ENCODE results near the gene TCF20. TPM values are rescaled to one million over a fixed set of nuclear protein-coding genes. Genes with fewer than 3 reads are reported as not detected.

TCF20 gene
- polyA plus RNA-seq, 3 donors = 0.67 to 11.1 (median 0.99) TPM

GRCh38 chr22:42318967-42319366, 48.5 kb upstream of the TCF20 start:
- Mint-ChIP-seq H3K4me1 (peaks cover 13% of the 10 kb centered on the region), H3K27me3 (ENCODE audit: low read depth in 3 of 3) (peaks cover 9 to 20% (median 18%) of the 10 kb centered on the region in 3 donors), H3K4me3 (no peak overlapping the region), H3K9me3 (peaks cover 0 to under 1% (median 0%) of the 10 kb centered on the region in 7 donors), H3K36me3 (no peaks in the 10 kb centered on the region), H3K27ac (no peak overlapping the region)
- no peaks in the 10 kb centered on the region for H3K79me2 ChIP-seq (ENCODE audit: insufficient read depth, low read length)
- H3K9me3 ChIP-seq (replicated peaks in 1 of 2; ENCODE audit: control insufficient read depth in 1 of 2, insufficient read depth in 1 of 2, low read length in 2 of 2) = peaks cover 0 to 3% of the 10 kb centered on the region in 2 donors
- no peak overlapping the region for H3K4me2 ChIP-seq (replicated peaks; ENCODE audit: extremely low read depth, low read length, poor library complexity, severe bottlenecking)
- no peak for DNase-seq
- no peak overlapping the region for H3K4me3 ChIP-seq (replicated peaks in 1 of 3; ENCODE audit: low read depth in 2 of 3, low read length in 3 of 3)
- no peaks in the 10 kb centered on the region for H4K20me1 ChIP-seq (ENCODE audit: insufficient read depth, low read length)
- no peaks in the 10 kb centered on the region for H3K4me1 ChIP-seq (ENCODE audit: control insufficient read depth in 1 of 2, insufficient read depth in 2 of 2, low read length in 2 of 2)
- intact Hi-C loops (cut with micrococcal nuclease) = no loop called here
- 75% methylated on average over 1 of the region's 3 CpGs for WGBS (ENCODE audit: insufficient coverage)
- no peak for TF ChIP-seq CTCF (IDR thresholded peaks at IDR 0.05)
- peaks cover 0 to 13% of the 10 kb centered on the region in 2 donors for H3K27me3 ChIP-seq (ENCODE audit: control insufficient read depth in 2 of 2, insufficient read depth in 2 of 2, low read length in 2 of 2)
- no peak overlapping the region for H2AFZ ChIP-seq (ENCODE audit: insufficient read depth, low read depth, low read length, poor library complexity, severe bottlenecking)
- no peak overlapping the region for H3K27ac ChIP-seq (ENCODE audit: low read depth in 1 of 2, low read length in 2 of 2)
- H3K36me3 ChIP-seq (replicated peaks in 1 of 2; ENCODE audit: control insufficient read depth in 1 of 2, insufficient read depth in 2 of 2, low read length in 2 of 2) = no peaks in the 10 kb centered on the region
- H3K9ac ChIP-seq (ENCODE audit: insufficient read depth, low read length, poor library complexity, severe bottlenecking) = no peak overlapping the region

- no peak overlapping the region for H3K27ac Mint-ChIP-seq
- H3K36me3 Mint-ChIP-seq = no peaks in the 10 kb centered on the region
- no peak for DNase-seq
- no peaks in the 10 kb centered on the region for H3K9me3 Mint-ChIP-seq
- Histone ChIP-seq H3K9me3 (replicated peaks in 1 of 2; ENCODE audit: control insufficient read depth in 1 of 2, insufficient read depth in 1 of 2, low read length in 2 of 2) (no peaks in the 10 kb centered on the region), H3K9ac (ENCODE audit: insufficient read depth, low read length, poor library complexity, severe bottlenecking) (no peak overlapping the region), H3K4me1 (ENCODE audit: control insufficient read depth in 1 of 2, insufficient read depth in 2 of 2, low read length in 2 of 2) (peaks cover 0 to 4% of the 10 kb centered on the region in 2 donors), H3K4me2 (replicated peaks; ENCODE audit: extremely low read depth, low read length, poor library complexity, severe bottlenecking) (no peak overlapping the region), H3K27me3 (ENCODE audit: control insufficient read depth in 2 of 2, insufficient read depth in 2 of 2, low read length in 2 of 2) (peaks cover 0 to 15% of the 10 kb centered on the region in 2 donors), H3K27ac (ENCODE audit: low read depth in 1 of 2, low read length in 2 of 2) (no peak overlapping the region), H3K79me2 (ENCODE audit: insufficient read depth, low read length) (no peaks in the 10 kb centered on the region), H3K4me3 (replicated peaks in 1 of 3; ENCODE audit: low read depth in 2 of 3, low read length in 3 of 3) (no peak overlapping the region), H3K36me3 (replicated peaks in 1 of 2; ENCODE audit: control insufficient read depth in 1 of 2, insufficient read depth in 2 of 2, low read length in 2 of 2) (no peaks in the 10 kb centered on the region), H4K20me1 (ENCODE audit: insufficient read depth, low read length) (no peaks in the 10 kb centered on the region), H2AFZ (ENCODE audit: insufficient read depth, low read depth, low read length, poor library complexity, severe bottlenecking) (no peak overlapping the region)
- no peak for TF ChIP-seq CTCF (IDR thresholded peaks at IDR 0.05)
- WGBS (ENCODE audit: insufficient coverage) = 81% methylated on average over 16 of the region's 25 CpGs
- no peak overlapping the region for H3K4me3 Mint-ChIP-seq
- H3K27me3 Mint-ChIP-seq (ENCODE audit: low read depth in 3 of 3) = peaks cover 14 to 26% (median 19%) of the 10 kb centered on the region in 3 donors
- H3K4me1 Mint-ChIP-seq = peaks cover 15% of the 10 kb centered on the region
- intact Hi-C loops (cut with micrococcal nuclease) = no loop called here
These were observed 47.5 kb upstream of the TCF20 start for GRCh38 chr22:42317691-42318547.
